Body of pancreas (tissue), 4 donors: ENCODE data around the gene CORO6. TPM values are rescaled to one million over a fixed set of nuclear protein-coding genes. Genes with fewer than 3 reads are reported as not detected.

ENCODE experiments used
- ATAC-seq: fragments of 150-250 bp; one replicate; pipeline ENCODE4 v1.9.1; 2016
- DNase-seq, 4 donors: peaks; one replicate each; pipeline ENCODE4 v3.0.0-alpha.2; 2019
- H3K27ac ChIP-seq, 4 donors: fragments of 200-600 bp; sonication (generic); 1 replicate in 3 of 4; 2 replicates in 1 of 4; pipeline versions ENCODE4 v1.5.1 to v1.6.1; 2016 to 2019; ENCODE audit warnings: mild to moderate bottlenecking in 1 of 4, mixed read lengths in 1 of 4, moderate library complexity in 1 of 4
- H3K27me3 ChIP-seq, 2 donors: fragments of 200-600 bp; sonication (generic); one replicate each; pipeline ENCODE4 v1.6.0; 2016; ENCODE audit warnings: mild to moderate bottlenecking in 1 of 2
- H3K36me3 ChIP-seq, 2 donors: fragments of 200-600 bp; sonication (generic); replicated peaks in 1 of 2; 2 replicates each; pipeline ENCODE4 v1.5.1; 2016; ENCODE audit warnings: low read depth in 2 of 2; ENCODE audit not compliant: insufficient read depth in 1 of 2
- H3K4me1 ChIP-seq: fragments of 200-600 bp; sonication (generic); one replicate; pipeline ENCODE4 v1.6.0; 2016
- H3K4me3 ChIP-seq, 2 donors: fragments of 200-600 bp; sonication (generic); 1 replicate in 1 of 2; 2 replicates in 1 of 2; pipeline ENCODE4 v1.5.1; 2016 to 2019
- H3K9me3 ChIP-seq, 3 donors: fragments of 200-600 bp; sonication (generic); 1 replicate in 2 of 3; 2 replicates in 1 of 3; pipeline ENCODE4 v1.5.1; 2016
- CTCF ChIP-seq, 7 experiments: fragments of 450-650 bp in 4 of 7; fragments of 200-600 bp in 3 of 7; sonication (generic) in 3 of 7; IDR thresholded peaks; one replicate each; pipeline ENCODE4 v1.5.1; 2016 to 2019; ENCODE audit warnings: antibody characterized with exemption in 7 of 7
- POLR2A ChIP-seq, 3 donors: fragments of 450-650 bp; IDR thresholded peaks; one replicate each; pipeline ENCODE4 v1.6.1; 2016; ENCODE audit warnings: antibody characterized with exemption in 3 of 3, mild to moderate bottlenecking in 2 of 3
- WGBS, 2 donors: methylation state at CpG; one replicate each; pipeline ENCODE4 v1.1.5; 2017; 5-methylcytosine and 5-hydroxymethylcytosine counted together
- intact Hi-C: fragments of 100-400 bp; cut with DNase I; formaldehyde crosslinking; loops from one replicate; pipeline ENCODE4 v1.15.1; 2023
- total RNA-seq, 2 donors: library from RNA; depleted of rRNA; stranded (reverse); fragments of >200 nt; gene quantifications; one replicate each; pipeline ENCODE4 v1.1.0, GENCODE V29; 2016

Gene CORO6
- total RNA-seq, 2 donors from 2014 or later: 2.3 to 5.6 TPM

- Histone ChIP-seq H3K36me3 (peaks cover 0 to 2% of the 10 kb centered on the region in 2 donors), H3K27me3 (no peaks in the 10 kb centered on the region), H3K27ac (peak overlapping the region in 2 of 4 donors; percentile 29 to 51), H3K4me1 (no peaks in the 10 kb centered on the region), H3K9me3 (no peaks in the 10 kb centered on the region), H3K4me3 (no peak overlapping the region)
- peak in 3 of 4 donors; percentile 32 to 55 (median 48) for DNase-seq
- ATAC-seq: peak; percentile 61
- 73 to 90% methylated on average over 5 of the region's 5 CpGs for WGBS, 2 donors
- intact Hi-C loops: no loop called here
- no peak for TF ChIP-seq CTCF (IDR thresholded peaks at IDR 0.05)
- TF ChIP-seq POLR2A (IDR thresholded peaks at IDR 0.05): no peak
Measured at GRCh38 chr17:29645515-29646051, 22.9 kb upstream of the CORO6 start.

GRCh38 chr17:29643817-29644160 is 21.1 kb upstream of the CORO6 start:
- Histone ChIP-seq H3K27ac (no peak overlapping the region), H3K27me3 (no peaks in the 10 kb centered on the region), H3K4me1 (no peaks in the 10 kb centered on the region), H3K9me3 (no peaks in the 10 kb centered on the region), H3K4me3 (no peak overlapping the region), H3K36me3 (peaks cover 0 to 2% of the 10 kb centered on the region in 2 donors)
- TF ChIP-seq POLR2A (IDR thresholded peaks at IDR 0.05) (no peak), CTCF (IDR thresholded peaks at IDR 0.05) (no peak)
- 62 to 83% methylated on average over 1 of the region's 1 CpG for WGBS, 2 donors
- DNase-seq: no peak
- ATAC-seq: no peak
- intact Hi-C loops: no loop called here

GRCh38 chr17:29642171-29642611 is 19.5 kb upstream of the CORO6 start:
- Histone ChIP-seq H3K36me3 (no peaks in the 10 kb centered on the region), H3K9me3 (no peaks in the 10 kb centered on the region), H3K27ac (no peak overlapping the region), H3K27me3 (no peaks in the 10 kb centered on the region), H3K4me1 (no peaks in the 10 kb centered on the region), H3K4me3 (no peak overlapping the region)
- DNase-seq (no peak), ATAC-seq (no peak)
- TF ChIP-seq POLR2A (IDR thresholded peaks at IDR 0.05) (no peak), CTCF (IDR thresholded peaks at IDR 0.05) (no peak)
- intact Hi-C loops: no loop called here
- WGBS, 2 donors: 80 to 92% methylated on average over 2 of the region's 2 CpGs

- WGBS, 2 donors: 86 to 87% methylated on average over 7 of the region's 7 CpGs
- H3K4me3 ChIP-seq: no peak overlapping the region
- no peaks in the 10 kb centered on the region for H3K4me1 ChIP-seq
- TF ChIP-seq CTCF (IDR thresholded peaks at IDR 0.05) (no peak), POLR2A (IDR thresholded peaks at IDR 0.05) (no peak)
- H3K27ac ChIP-seq: no peak overlapping the region
- peaks cover 0 to 4% of the 10 kb centered on the region in 2 donors for H3K36me3 ChIP-seq
- ATAC-seq: no peak
- H3K9me3 ChIP-seq: no peaks in the 10 kb centered on the region
- no peaks in the 10 kb centered on the region for H3K27me3 ChIP-seq
- intact Hi-C loops: no loop called here
- DNase-seq: no peak
Measured at GRCh38 chr17:29640981-29641642, 18.4 kb upstream of the CORO6 start.

GRCh38 chr17:29640413-29640812 is 17.7 kb upstream of the CORO6 start:
- Histone ChIP-seq H3K36me3 (peaks cover 0 to 4% of the 10 kb centered on the region in 2 donors), H3K4me1 (no peaks in the 10 kb centered on the region), H3K4me3 (no peak overlapping the region), H3K27ac (no peak overlapping the region), H3K9me3 (no peaks in the 10 kb centered on the region), H3K27me3 (no peaks in the 10 kb centered on the region)
- ATAC-seq (no peak), DNase-seq (no peak)
- intact Hi-C loops: no loop called here
- TF ChIP-seq POLR2A (IDR thresholded peaks at IDR 0.05): no peak
- no peak for TF ChIP-seq CTCF (IDR thresholded peaks at IDR 0.05)
- 49 to 80% methylated on average over 2 of the region's 2 CpGs for WGBS, 2 donors
